GM21723 (cell line): ENCODE data around the gene CCDC63.

Experiments used
- ATAC-seq: cut with Tn5 transposase; IDR thresholded peaks from one replicate; pipeline ENCODE4 v1.9.1; 2021; ENCODE audit warnings: mild to moderate bottlenecking, moderate library complexity; ENCODE audit not compliant: unreplicated experiment

The CCDC63 gene

GRCh38 chr12:110880651-110881050 lies 33.9 kb downstream of the CCDC63 start:
- no peak for ATAC-seq

- ATAC-seq, result no peak
These were observed 36.5 kb downstream of the CCDC63 start for GRCh38 chr12:110883251-110883650.

GRCh38 chr12:110885152-110885840 lies 38.5 kb downstream of the CCDC63 start:
- no peak for ATAC-seq

GRCh38 chr12:110888256-110888991 lies 41.6 kb downstream of the CCDC63 start:
- ATAC-seq, result peak; percentile 22

- no peak for ATAC-seq
These were observed 42.6 kb downstream of the CCDC63 start for GRCh38 chr12:110889361-110889760.

- no peak for ATAC-seq
These were observed 47.2 kb downstream of the CCDC63 start for GRCh38 chr12:110893956-110894355.

- ATAC-seq, result no peak
These were observed 49.8 kb downstream of the CCDC63 start for GRCh38 chr12:110896559-110896958.

GRCh38 chr12:110901401-110901800 lies 54.6 kb downstream of the CCDC63 start:
- ATAC-seq, result no peak

- ATAC-seq, result no peak
These were observed 56.7 kb downstream of the CCDC63 start for GRCh38 chr12:110903511-110903910.

- ATAC-seq, result no peak
These were observed 59.3 kb downstream of the CCDC63 start for GRCh38 chr12:110906083-110906482.

- no peak for ATAC-seq
These were observed 59.7 kb downstream of the CCDC63 start for GRCh38 chr12:110906516-110906915.

- ATAC-seq, result no peak
These were observed 60.2 kb downstream of the CCDC63 start for GRCh38 chr12:110906985-110907384.

GRCh38 chr12:110907583-110907982 lies 60.8 kb downstream of the CCDC63 start:
- ATAC-seq, result no peak

GRCh38 chr12:110908377-110909152 lies 61.8 kb downstream of the CCDC63 start:
- ATAC-seq, result no peak

GRCh38 chr12:110912263-110912662 lies 65.5 kb downstream of the CCDC63 start:
- ATAC-seq, result no peak

GRCh38 chr12:110913119-110914056 lies 66.6 kb downstream of the CCDC63 start:
- peak; percentile 97 for ATAC-seq

- ATAC-seq, result no peak
These were observed 69.6 kb downstream of the CCDC63 start for GRCh38 chr12:110916295-110916875.

GRCh38 chr12:110917467-110917866 lies 70.7 kb downstream of the CCDC63 start:
- no peak for ATAC-seq

GRCh38 chr12:110917961-110918360 lies 71.2 kb downstream of the CCDC63 start:
- ATAC-seq, result no peak

GRCh38 chr12:110919720-110920119 lies 72.9 kb downstream of the CCDC63 start:
- no peak for ATAC-seq
